ENCODE results near the gene MISP3. TPM values are rescaled to one million over a fixed set of nuclear protein-coding genes. Genes with fewer than 3 reads are reported as not detected.

Gene MISP3
- total and polyA plus RNA-seq, 9 of the 15 experiments (the other 6 are each of a cell fraction or from before 2014, with no cell fraction given) = 0.25 to 5.6 (median 1.6) TPM

GRCh38 chr19:14054099-14054498 lies 18.5 kb upstream of the MISP3 start:
- no peak for ATAC-seq
- intact Hi-C loops (cut with micrococcal nuclease) (no loop called here), in situ Hi-C loops (cut with MboI) (loop anchor here (25.0 kb wide), 1 partner anchor 467 kb away; no protein-coding TSS in a partner anchor)
- no peak overlapping the region for H3K4me3 ChIP-seq
- no peaks in the 10 kb centered on the region for H4K20me1 ChIP-seq (replicated peaks; ENCODE audit: control insufficient read depth, insufficient read depth, low read length)
- H3K9me1 ChIP-seq (ENCODE audit: control insufficient read depth, insufficient read depth, low read length) = no peaks in the 10 kb centered on the region
- H3K27me3 ChIP-seq (ENCODE audit: control insufficient read depth in 2 of 2, insufficient read depth in 2 of 2, low read length in 2 of 2) = no peaks in the 10 kb centered on the region
- no peak overlapping the region for H3K4me2 ChIP-seq (ENCODE audit: insufficient read depth, low read length)
- 30% methylated on average over 3 of the region's 6 CpGs for whole genome bisulfite sequencing (ENCODE audit: insufficient coverage, low coverage, missing lambda C conversion rate)
- no peaks in the 10 kb centered on the region for H3K79me2 ChIP-seq (ENCODE audit: control insufficient read depth, insufficient read depth, low read length)
- H3K36me3 ChIP-seq (ENCODE audit: control insufficient read depth, insufficient read depth, low read length) = peaks cover 14% of the 10 kb centered on the region; the same call in 1 of the 3 replicates
- POLR2A ChIA-PET = no interaction called here
- TF ChIP-seq PTTG1 (tag; IDR thresholded peaks at IDR 0.05; ENCODE audit: low read depth) (no peak), SAFB (IDR thresholded peaks at IDR 0.05; ENCODE audit: borderline replicate concordance, low read depth, low read length) (no peak), POU5F1 (IDR thresholded peaks at IDR 0.05; ENCODE audit: borderline replicate concordance, low read depth, low read length, partially characterized antibody) (no peak), DPF2 (IDR thresholded peaks at IDR 0.05) (peak; percentile 13; the same call in 1 of the 2 replicates), CLOCK (CRISPR knock-in tag; IDR thresholded peaks at IDR 0.05; ENCODE audit: borderline replicate concordance) (no peak), MAZ (CRISPR knock-in tag; conservative IDR thresholded peaks at IDR 0.05 in 1 of 2, IDR thresholded peaks at IDR 0.05 in 1 of 2) (no peak)
- no TSS peak for BruUV-seq (replicated peaks)
- DNase-seq (ENCODE audit: extremely low read depth in 1 of 4, low spot score in 3 of 4) = no peak
- CTCF ChIA-PET (ENCODE audit: low intra/inter-chr PET ratio) = no interaction called here
- H3K27ac ChIP-seq (ENCODE audit: extremely low read depth, low read depth, low read length) = no peak overlapping the region
- H3K9me3 ChIP-seq (replicated peaks; ENCODE audit: control insufficient read depth, insufficient read depth, low read depth, low read length) = no peaks in the 10 kb centered on the region
- FAIRE-seq = no peak
- H2AFZ ChIP-seq (ENCODE audit: low read depth, low read length) = no peak overlapping the region
- H3K4me1 ChIP-seq (replicated peaks in 1 of 2; ENCODE audit: control insufficient read depth in 2 of 2, insufficient read depth in 2 of 2, low read length in 2 of 2) = peaks cover 10 to 52% of the 10 kb centered on the region in 2 experiments; a peak in 4 of 5 replicates
- H3K9ac ChIP-seq (ENCODE audit: insufficient read depth in 1 of 2, low read depth in 2 of 2, low read length in 2 of 2) = no peak overlapping the region
